A549 treated with DMSO at 1 μM for 4 hours (cell line): ENCODE results near the gene POTED. TPM values are rescaled to one million over a fixed set of nuclear protein-coding genes. Genes with fewer than 3 reads are reported as not detected.

Source experiments
- total RNA-seq: library from RNA; stranded (reverse); fragments of 200-300 nt; extraction: Qiagen RNA extraction; gene quantifications from 5 replicates; pipeline ENCODE4 v1.2.3, GENCODE V29; 2022; ENCODE audit warnings: low read depth

The POTED gene
- not detected in 5 replicates for total RNA-seq

DNA sequence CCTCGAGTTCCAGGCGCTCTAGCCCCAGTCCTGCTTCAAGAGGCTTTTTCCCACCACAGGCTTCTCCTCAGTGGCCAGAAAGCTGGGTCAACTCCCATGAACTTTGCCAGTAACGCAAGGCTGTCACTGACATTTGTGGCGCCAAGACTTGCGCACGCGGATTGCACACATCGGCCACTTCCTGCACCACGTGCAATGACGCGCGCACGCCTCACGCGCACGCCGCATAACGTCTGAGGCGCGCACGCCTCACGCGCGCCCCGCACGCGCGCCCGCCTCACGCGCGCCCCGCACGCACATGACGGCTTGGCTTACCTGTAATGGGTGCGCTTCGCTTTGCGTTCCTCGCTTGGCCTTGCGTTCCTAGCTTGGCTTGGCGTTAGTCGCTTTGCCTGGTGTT is at the start of gene POTED:
POTED (plus strand) TSS at position 301 of the 400 bp plus-strand sequence. CDS start 452 bp downstream, outside the sequence.

